OCI-LY7 (cell line): ENCODE data around the gene CTSA.

Source experiments
- CTCF ChIP-seq: fragments of 200-600 bp; sonication (generic); conservative IDR thresholded peaks from 2 replicates; pipeline ENCODE4 v1.5.1; 2014; ENCODE audit warnings: mild to moderate bottlenecking, antibody characterized with exemption, low read length, moderate library complexity, mixed read lengths
- EZH2phosphoT487 ChIP-seq: fragments of 200-600 bp; sonication (generic); IDR thresholded peaks from 2 replicates; pipeline ENCODE4 v1.6.1; 2018; ENCODE audit warnings: low read depth, borderline replicate concordance, mild to moderate bottlenecking, mixed run types, antibody characterized with exemption, low read length, moderate library complexity, mixed read lengths

DNA sequence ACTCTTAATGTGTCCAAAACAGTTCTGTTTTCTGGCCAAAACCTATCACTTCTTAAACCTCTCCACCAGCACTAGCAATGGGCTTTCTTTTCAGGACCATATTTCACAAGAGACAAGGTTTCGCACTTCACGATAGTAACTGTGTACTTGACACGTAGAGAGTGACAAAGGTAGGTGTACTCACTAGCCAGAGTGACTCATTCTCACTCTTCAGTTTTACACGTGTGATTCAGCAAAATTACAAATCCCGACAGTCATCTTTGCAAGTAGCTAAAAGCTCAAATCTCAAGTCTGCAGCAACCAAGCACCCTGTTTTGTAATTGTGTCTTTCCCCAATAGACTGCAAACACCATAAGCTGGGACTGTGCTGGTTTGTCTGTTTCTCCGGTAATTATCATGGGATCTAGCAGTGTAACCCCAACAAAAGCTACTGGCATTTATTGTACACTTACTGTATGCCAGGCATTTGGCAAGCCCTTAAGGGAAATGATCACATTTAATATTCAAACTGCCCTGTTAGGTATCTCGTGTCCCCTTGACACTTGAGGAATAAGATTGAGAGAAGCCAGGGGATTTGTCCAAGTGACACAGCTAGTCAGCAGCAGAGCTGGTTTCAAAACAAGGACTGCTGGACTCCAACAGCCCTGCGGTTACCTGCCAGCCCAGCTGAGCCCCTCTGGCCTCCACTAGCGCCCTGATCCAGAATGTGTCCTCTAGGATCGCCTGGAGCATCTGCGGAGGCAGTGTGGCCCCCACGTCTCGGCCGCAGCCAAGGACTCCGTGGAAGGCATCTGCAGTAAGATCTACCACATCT is 53.2 kb downstream of the CTSA start:
- TF ChIP-seq CTCF (no peak), EZH2phosphoT487 (no peak)
